HepG2 (cell line): ENCODE measurements around the gene RING1. TPM values are rescaled to one million over a fixed set of nuclear protein-coding genes. Genes with fewer than 3 reads are reported as not detected.

ENCODE experiments used
- ADNP ChIP-seq: sonication (generic); formaldehyde crosslinking; IDR thresholded peaks from 2 replicates; pipeline ENCODE4 v1.4.0; 2020; ENCODE audit warnings: missing genetic modification reagents
- CHD4 ChIP-seq: fragments of 200-600 bp; sonication (generic); IDR thresholded peaks from 2 replicates; pipeline ENCODE4 v1.7.0; 2017; ENCODE audit warnings: mild to moderate bottlenecking, low read length, borderline replicate concordance
- IKZF1 ChIP-seq: fragments of 450-650 bp; IDR thresholded peaks from 2 replicates; pipeline ENCODE4 v1.7.1; 2016
- JUND ChIP-seq: sonication (generic); formaldehyde crosslinking; IDR thresholded peaks from 2 replicates; pipeline ENCODE4 v1.8.0; 2022; ENCODE audit warnings: mild to moderate bottlenecking, missing genetic modification reagents
- MED8 ChIP-seq: sonication (generic); formaldehyde crosslinking; IDR thresholded peaks from 2 replicates; pipeline ENCODE4 v1.8.1; 2023; ENCODE audit warnings: mild to moderate bottlenecking, missing genetic modification reagents; ENCODE audit not compliant: insufficient replicate concordance
- NR2C2 ChIP-seq: sonication (generic); formaldehyde crosslinking; IDR thresholded peaks from 2 replicates; pipeline ENCODE4 v1.4.0; 2020; ENCODE audit warnings: missing genetic modification reagents, mild to moderate bottlenecking, moderate library complexity, borderline replicate concordance
- NR3C1 ChIP-seq: sonication (generic); formaldehyde crosslinking; IDR thresholded peaks from 2 replicates; pipeline ENCODE4 v1.4.0; 2020; ENCODE audit warnings: missing genetic modification reagents
- POLR2G ChIP-seq: fragments of 200-400 bp; formaldehyde crosslinking; IDR thresholded peaks from 2 replicates; pipeline ENCODE4 v1.6.1; 2018; ENCODE audit warnings: mild to moderate bottlenecking, low read depth, low read length, moderate library complexity
- PRMT3 ChIP-seq: sonication (generic); formaldehyde crosslinking; IDR thresholded peaks from 2 replicates; pipeline ENCODE4 v1.8.1; 2022; ENCODE audit warnings: low read depth, mild to moderate bottlenecking, moderate library complexity, missing genetic modification reagents, borderline replicate concordance
- TSC22D2 ChIP-seq: sonication (generic); formaldehyde crosslinking; IDR thresholded peaks from 2 replicates; pipeline ENCODE4 v1.5.1; 2020; ENCODE audit warnings: missing genetic modification reagents, mild to moderate bottlenecking, borderline replicate concordance
- ZFYVE20 ChIP-seq: sonication (generic); formaldehyde crosslinking; IDR thresholded peaks from 2 replicates; pipeline ENCODE4 v1.8.0; 2023; ENCODE audit warnings: low read depth, mild to moderate bottlenecking, moderate library complexity, missing genetic modification reagents, borderline replicate concordance
- ZNF143 ChIP-seq: sonication (generic); formaldehyde crosslinking; IDR thresholded peaks from 2 replicates; pipeline ENCODE4 v1.4.0; 2020; ENCODE audit warnings: missing genetic modification reagents
- ZNF282 ChIP-seq: fragments of 450-650 bp; IDR thresholded peaks from 2 replicates; pipeline ENCODE4 v1.6.1; 2018; ENCODE audit not compliant: partially characterized antibody
- ZNF446 ChIP-seq: sonication (generic); formaldehyde crosslinking; IDR thresholded peaks from 2 replicates; pipeline ENCODE4 v1.5.0; 2020; ENCODE audit warnings: mild to moderate bottlenecking, missing genetic modification reagents
- ZNF552 ChIP-seq: sonication (generic); formaldehyde crosslinking; IDR thresholded peaks from 2 replicates; pipeline ENCODE4 v1.9.0; 2022; ENCODE audit warnings: missing genetic modification reagents, mild to moderate bottlenecking, borderline replicate concordance
- ZNF597 ChIP-seq: sonication (generic); formaldehyde crosslinking; IDR thresholded peaks from 2 replicates; pipeline ENCODE4 v1.5.0; 2020; ENCODE audit warnings: missing genetic modification reagents
- ZNF652 ChIP-seq: IDR thresholded peaks from 2 replicates; pipeline ENCODE4 v1.6.1; 2016; ENCODE audit warnings: low read depth, borderline replicate concordance
- polyA plus RNA-seq, 8 experiments: library from polyadenylated mRNA; depleted of rRNA in 3 of 8; stranded (reverse) in 7 of 8; unstranded in 1 of 8; fragments of >200 nt; fragmentation: Illumina TruSeq in 4 of 8; extraction: Trizol in 4 of 8; gene quantifications; 2 replicates each; pipeline versions ENCODE4 v1.2.1 to v1.2.3, GENCODE V29; 2011 to 2016; ENCODE audit warnings: low read depth in 4 of 8, missing spikeins in 1 of 8, mixed read lengths in 1 of 8; ENCODE audit not compliant: insufficient read depth in 1 of 8
- total RNA-seq, 5 experiments: library from RNA; depleted of rRNA; stranded (reverse); fragments of >200 nt; fragmentation: Illumina TruSeq; extraction: Trizol; gene quantifications; 2 replicates each; pipeline ENCODE4 v1.2.3, GENCODE V29; 2016; ENCODE audit warnings: low read depth in 1 of 5
- TF ChIP-seq, protein P1 (sequence below): sonication (generic); formaldehyde crosslinking; IDR thresholded peaks from 2 replicates; pipeline ENCODE4 v1.5.0; 2020; ENCODE audit warnings: missing genetic modification reagents, mild to moderate bottlenecking, borderline replicate concordance
- TF ChIP-seq, protein P2 (sequence below): sonication (generic); formaldehyde crosslinking; IDR thresholded peaks from 2 replicates; pipeline ENCODE4 v1.4.0; 2020; ENCODE audit warnings: missing genetic modification reagents

RING1 gene
- total and polyA plus RNA-seq, 2 of the 13 experiments (the other 11 are each of a cell fraction or from before 2014, with no cell fraction given), result 23.9 to 33.6 TPM

DNA sequence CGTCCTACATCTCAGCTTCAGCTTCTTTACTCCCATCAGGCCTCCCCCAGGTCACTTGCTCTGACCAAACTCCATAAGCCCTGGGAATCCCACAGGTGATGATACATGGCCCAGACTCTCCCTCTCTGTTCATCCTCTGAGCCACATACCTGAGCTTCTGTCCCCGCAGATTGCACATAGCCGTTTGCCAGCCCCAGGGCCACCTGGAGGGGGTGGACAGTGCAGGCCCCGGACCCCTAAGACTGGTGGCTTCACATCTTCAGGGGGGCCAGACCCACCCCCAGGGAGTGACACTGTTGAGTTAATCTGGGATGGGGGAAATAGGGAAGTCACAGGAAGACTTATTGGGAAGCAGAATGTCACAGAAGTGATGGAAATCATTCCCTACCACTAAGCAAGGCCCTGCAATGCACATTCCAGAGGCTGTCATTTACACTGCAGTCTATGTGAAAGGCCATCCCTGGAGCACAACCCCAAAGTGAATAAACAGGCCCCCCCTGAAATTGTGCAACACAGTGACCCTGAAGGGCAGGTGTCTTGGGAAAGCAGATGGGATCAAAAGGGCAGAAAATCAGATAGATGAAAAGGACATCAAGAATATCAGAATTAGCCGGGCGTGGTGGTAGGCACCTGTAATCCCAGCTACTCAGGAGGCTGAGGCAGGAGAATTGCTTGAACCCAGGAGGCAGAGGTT, 10.0 kb upstream of the RING1 start (continued):
- TF ChIP-seq, protein P1, sequence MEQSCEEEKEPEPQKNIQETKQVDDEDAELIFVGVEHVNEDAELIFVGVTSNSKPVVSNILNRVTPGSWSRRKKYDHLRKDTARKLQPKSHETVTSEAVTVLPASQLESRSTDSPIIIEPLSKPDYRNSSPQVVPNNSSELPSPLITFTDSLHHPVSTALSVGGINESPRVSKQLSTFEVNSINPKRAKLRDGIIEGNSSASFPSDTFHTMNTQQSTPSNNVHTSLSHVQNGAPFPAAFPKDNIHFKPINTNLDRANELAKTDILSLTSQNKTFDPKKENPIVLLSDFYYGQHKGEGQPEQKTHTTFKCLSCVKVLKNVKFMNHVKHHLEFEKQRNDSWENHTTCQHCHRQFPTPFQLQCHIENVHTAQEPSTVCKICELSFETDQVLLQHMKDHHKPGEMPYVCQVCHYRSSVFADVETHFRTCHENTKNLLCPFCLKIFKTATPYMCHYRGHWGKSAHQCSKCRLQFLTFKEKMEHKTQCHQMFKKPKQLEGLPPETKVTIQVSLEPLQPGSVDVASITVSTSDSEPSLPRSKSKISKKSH (CRISPR knock-in tag), result 0 out of 2 replicates have a peak, but pooled peaks have one; percentile 58
- TF ChIP-seq NR3C1 (CRISPR knock-in tag) (no peak), JUND (CRISPR knock-in tag) (no peak), NR2C2 (CRISPR knock-in tag) (peak; percentile 89), IKZF1 (no peak), ZNF597 (CRISPR knock-in tag) (no peak), ADNP (no peak), MED8 (CRISPR knock-in tag) (peak; percentile 68), ZNF446 (CRISPR knock-in tag) (no peak), ZNF282 (no peak), POLR2G (no peak; the same call in 1 of the 2 replicates), ZNF652 (CRISPR knock-in tag) (peak; percentile 46; the same call in 1 of the 2 replicates), ZNF143 (CRISPR knock-in tag) (no peak), ZFYVE20 (no peak), ZNF552 (CRISPR knock-in tag) (no peak), CHD4 (peak; percentile 47; the same call in 1 of the 2 replicates), PRMT3 (CRISPR knock-in tag) (no peak), TSC22D2 (CRISPR knock-in tag) (peak; percentile 80; the same call in 1 of the 2 replicates)
- TF ChIP-seq, protein P2, sequence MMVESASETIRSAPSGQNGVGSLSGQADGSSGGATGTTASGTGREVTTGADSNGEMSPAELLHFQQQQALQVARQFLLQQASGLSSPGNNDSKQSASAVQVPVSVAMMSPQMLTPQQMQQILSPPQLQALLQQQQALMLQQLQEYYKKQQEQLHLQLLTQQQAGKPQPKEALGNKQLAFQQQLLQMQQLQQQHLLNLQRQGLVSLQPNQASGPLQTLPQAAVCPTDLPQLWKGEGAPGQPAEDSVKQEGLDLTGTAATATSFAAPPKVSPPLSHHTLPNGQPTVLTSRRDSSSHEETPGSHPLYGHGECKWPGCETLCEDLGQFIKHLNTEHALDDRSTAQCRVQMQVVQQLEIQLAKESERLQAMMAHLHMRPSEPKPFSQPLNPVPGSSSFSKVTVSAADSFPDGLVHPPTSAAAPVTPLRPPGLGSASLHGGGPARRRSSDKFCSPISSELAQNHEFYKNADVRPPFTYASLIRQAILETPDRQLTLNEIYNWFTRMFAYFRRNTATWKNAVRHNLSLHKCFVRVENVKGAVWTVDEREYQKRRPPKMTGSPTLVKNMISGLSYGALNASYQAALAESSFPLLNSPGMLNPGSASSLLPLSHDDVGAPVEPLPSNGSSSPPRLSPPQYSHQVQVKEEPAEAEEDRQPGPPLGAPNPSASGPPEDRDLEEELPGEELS, result peak; percentile 98
